ENCODE measurements around the gene PRKAA1. TPM values are rescaled to one million over a fixed set of nuclear protein-coding genes. Genes with fewer than 3 reads are reported as not detected.
"Not testable (repeated sequence)": the region's sequence is repeated elsewhere in the genome, so short reads cannot be mapped to it uniquely, and the experiment has no call there.

Gene PRKAA1
- total and polyA plus RNA-seq, 2 donors, result 31.6 to 43.5 TPM

DNA sequence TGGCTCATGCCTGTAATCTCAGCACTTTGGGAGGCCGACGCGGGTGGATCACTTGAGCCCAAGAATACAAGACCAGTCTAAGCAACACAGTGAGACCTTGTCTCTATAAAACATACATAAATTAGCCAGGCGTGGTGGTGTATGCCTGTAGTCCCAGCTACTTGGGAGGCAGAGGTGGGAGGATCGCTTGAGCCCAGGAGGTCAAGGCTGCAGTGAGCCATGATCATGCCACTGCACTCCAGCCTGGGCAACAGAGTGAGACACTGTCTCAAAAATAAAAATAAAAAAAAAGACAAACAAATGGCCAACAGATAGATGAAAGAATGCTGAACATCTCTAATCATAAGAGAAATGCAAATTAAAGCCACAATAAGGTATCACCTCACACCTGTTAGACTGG, 9.2 kb downstream of the PRKAA1 start:
- not testable (repeated sequence) for H3K27ac ChIP-seq (ENCODE audit: low read depth in 1 of 2, low read length in 1 of 2); H3K4me1 ChIP-seq (ENCODE audit: control insufficient read depth in 2 of 2, insufficient read depth in 2 of 2, low read length in 2 of 2); DNase-seq (ENCODE audit: low read depth in 6 of 9, low spot score in 9 of 9); H3K9me3 ChIP-seq (ENCODE audit: control insufficient read depth in 2 of 2, insufficient read depth in 1 of 2, low read length in 1 of 2); H3K27me3 ChIP-seq (ENCODE audit: control insufficient read depth in 2 of 2, insufficient read depth in 1 of 2, low read length in 1 of 2); H3K4me3 ChIP-seq (ENCODE audit: low read length in 2 of 2); H3K36me3 ChIP-seq (ENCODE audit: control insufficient read depth in 2 of 2, insufficient read depth in 2 of 2, low read length in 1 of 2)
- WGBS, result 97% methylated on average over 5 of the region's 5 CpGs

DNA sequence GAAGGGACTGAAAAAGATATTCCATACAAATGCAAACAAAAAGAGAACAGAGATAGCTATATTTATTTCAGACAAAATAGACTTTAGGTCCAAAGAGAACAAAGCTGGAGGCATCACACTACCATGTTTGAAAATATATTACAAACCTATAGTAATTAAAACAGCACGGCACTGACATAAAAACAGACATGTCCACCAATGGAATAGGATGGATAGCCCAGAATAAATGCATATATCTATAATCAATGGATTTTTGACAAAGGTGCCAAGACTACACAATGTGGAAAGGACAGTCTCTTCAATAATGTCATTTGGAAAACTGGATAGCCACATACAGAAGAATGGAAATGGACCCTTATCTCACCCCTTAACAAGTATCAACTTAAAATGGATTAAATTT, 10.2 kb downstream of the PRKAA1 start:
- Histone ChIP-seq H3K4me3 (ENCODE audit: low read length in 2 of 2) (no peak overlapping the region), H3K27me3 (ENCODE audit: control insufficient read depth in 2 of 2, insufficient read depth in 1 of 2, low read length in 1 of 2) (no peaks in the 10 kb centered on the region), H3K9me3 (ENCODE audit: control insufficient read depth in 2 of 2, insufficient read depth in 1 of 2, low read length in 1 of 2) (no peaks in the 10 kb centered on the region), H3K4me1 (ENCODE audit: control insufficient read depth in 2 of 2, insufficient read depth in 2 of 2, low read length in 2 of 2) (no peaks in the 10 kb centered on the region), H3K27ac (ENCODE audit: low read depth in 1 of 2, low read length in 1 of 2) (no peak overlapping the region), H3K36me3 (ENCODE audit: control insufficient read depth in 2 of 2, insufficient read depth in 2 of 2, low read length in 1 of 2) (peaks cover 0 to 7% of the 10 kb centered on the region in 2 donors)
- 100% methylated on average over 1 of the region's 1 CpG for WGBS
- no peak for DNase-seq (ENCODE audit: low read depth in 6 of 9, low spot score in 9 of 9)

DNA sequence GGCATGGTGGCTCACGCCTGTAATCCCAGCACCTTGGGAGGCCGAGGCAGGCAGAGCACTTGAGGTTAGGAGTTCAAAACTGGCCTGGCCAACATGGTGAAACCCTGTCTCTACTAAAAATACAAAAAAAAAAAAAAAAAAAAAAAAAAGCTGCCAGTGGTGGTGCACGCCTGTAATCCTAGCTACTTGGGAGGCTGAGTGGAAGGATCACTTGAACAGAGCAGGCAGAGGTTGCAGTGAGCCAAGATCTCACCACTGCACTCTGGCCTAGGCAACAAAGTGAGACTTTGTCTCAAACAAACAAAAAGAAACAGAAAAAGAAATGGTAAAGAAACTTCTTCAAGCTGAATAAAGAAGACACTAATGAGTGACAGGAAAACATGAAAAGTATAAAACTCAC, 11.5 kb downstream of the PRKAA1 start:
- not testable (repeated sequence) for H3K4me1 ChIP-seq (ENCODE audit: control insufficient read depth in 2 of 2, insufficient read depth in 2 of 2, low read length in 2 of 2); H3K27ac ChIP-seq (ENCODE audit: low read depth in 1 of 2, low read length in 1 of 2); DNase-seq (ENCODE audit: low read depth in 6 of 9, low spot score in 9 of 9); H3K36me3 ChIP-seq (ENCODE audit: control insufficient read depth in 2 of 2, insufficient read depth in 2 of 2, low read length in 1 of 2); H3K27me3 ChIP-seq (ENCODE audit: control insufficient read depth in 2 of 2, insufficient read depth in 1 of 2, low read length in 1 of 2); H3K4me3 ChIP-seq (ENCODE audit: low read length in 2 of 2); H3K9me3 ChIP-seq (ENCODE audit: control insufficient read depth in 2 of 2, insufficient read depth in 1 of 2, low read length in 1 of 2)
- WGBS, result 97% methylated on average over 3 of the region's 3 CpGs

DNA sequence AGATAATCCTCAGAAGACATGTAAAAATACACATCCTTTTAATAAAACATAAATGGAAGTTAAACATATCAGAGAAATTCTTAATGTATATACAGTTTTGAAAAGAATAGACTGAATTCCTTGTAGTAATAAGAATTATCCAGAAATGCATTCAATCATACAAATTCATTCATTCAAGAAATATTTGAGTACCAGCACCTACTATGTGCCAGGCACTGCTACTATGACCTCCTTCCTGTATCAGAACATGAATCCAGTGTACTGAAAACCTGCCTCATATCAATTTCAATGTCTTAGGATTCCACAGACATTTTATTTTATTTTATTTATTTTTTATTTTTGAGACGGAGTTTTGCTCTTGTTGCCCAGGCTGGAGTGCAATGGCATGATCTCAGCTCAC, 13.3 kb downstream of the PRKAA1 start:
- Histone ChIP-seq H3K9me3 (ENCODE audit: control insufficient read depth in 2 of 2, insufficient read depth in 1 of 2, low read length in 1 of 2) (no peaks in the 10 kb centered on the region), H3K36me3 (ENCODE audit: control insufficient read depth in 2 of 2, insufficient read depth in 2 of 2, low read length in 1 of 2) (peaks cover 0 to 7% of the 10 kb centered on the region in 2 donors), H3K4me1 (ENCODE audit: control insufficient read depth in 2 of 2, insufficient read depth in 2 of 2, low read length in 2 of 2) (no peaks in the 10 kb centered on the region), H3K27ac (ENCODE audit: low read depth in 1 of 2, low read length in 1 of 2) (no peak overlapping the region), H3K4me3 (ENCODE audit: low read length in 2 of 2) (no peak overlapping the region), H3K27me3 (ENCODE audit: control insufficient read depth in 2 of 2, insufficient read depth in 1 of 2, low read length in 1 of 2) (no peaks in the 10 kb centered on the region)
- 91% methylated on average over 1 of the region's 1 CpG for WGBS
- no peak for DNase-seq (ENCODE audit: low read depth in 6 of 9, low spot score in 9 of 9)

DNA sequence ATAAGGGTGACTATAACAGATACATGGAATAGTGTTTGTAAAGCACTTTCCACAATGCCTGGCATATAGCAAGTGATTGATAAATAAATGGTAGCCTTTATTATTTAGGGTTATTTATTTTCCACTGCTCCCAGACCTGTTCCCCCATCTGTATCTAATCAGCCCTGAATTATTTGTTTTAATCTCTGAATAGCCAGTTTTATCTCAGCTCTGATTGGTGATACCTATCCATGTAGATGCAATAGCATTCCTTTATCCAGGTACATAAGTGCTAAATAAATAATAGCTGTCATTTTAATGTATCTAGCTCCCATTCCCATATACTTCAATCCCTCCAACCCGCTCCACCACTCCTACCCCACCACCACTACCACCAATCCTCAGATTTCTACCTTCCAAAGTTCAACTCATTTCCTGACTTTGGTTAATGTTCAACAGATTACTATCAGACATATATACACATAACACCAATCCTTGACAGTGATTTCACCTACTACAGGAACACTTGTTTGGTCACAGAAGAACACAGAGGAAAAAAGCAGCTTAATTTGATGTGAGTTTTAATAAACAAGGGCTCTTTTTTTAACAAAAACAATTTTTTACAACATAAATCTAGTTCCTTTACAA, 14.0 kb downstream of the PRKAA1 start:
- no peak for DNase-seq (ENCODE audit: low read depth in 6 of 9, low spot score in 9 of 9)
- no peaks in the 10 kb centered on the region for H3K9me3 ChIP-seq (ENCODE audit: control insufficient read depth in 2 of 2, insufficient read depth in 1 of 2, low read length in 1 of 2)
- no peak overlapping the region for H3K27ac ChIP-seq (ENCODE audit: low read depth in 1 of 2, low read length in 1 of 2)
- 94% methylated on average over 1 of the region's 1 CpG for WGBS
- H3K27me3 ChIP-seq (ENCODE audit: control insufficient read depth in 2 of 2, insufficient read depth in 1 of 2, low read length in 1 of 2), result no peaks in the 10 kb centered on the region
- no peaks in the 10 kb centered on the region for H3K4me1 ChIP-seq (ENCODE audit: control insufficient read depth in 2 of 2, insufficient read depth in 2 of 2, low read length in 2 of 2)
- no peak overlapping the region for H3K4me3 ChIP-seq (ENCODE audit: low read length in 2 of 2)
- peaks cover 0 to 7% of the 10 kb centered on the region in 2 donors for H3K36me3 ChIP-seq (ENCODE audit: control insufficient read depth in 2 of 2, insufficient read depth in 2 of 2, low read length in 1 of 2)

DNA sequence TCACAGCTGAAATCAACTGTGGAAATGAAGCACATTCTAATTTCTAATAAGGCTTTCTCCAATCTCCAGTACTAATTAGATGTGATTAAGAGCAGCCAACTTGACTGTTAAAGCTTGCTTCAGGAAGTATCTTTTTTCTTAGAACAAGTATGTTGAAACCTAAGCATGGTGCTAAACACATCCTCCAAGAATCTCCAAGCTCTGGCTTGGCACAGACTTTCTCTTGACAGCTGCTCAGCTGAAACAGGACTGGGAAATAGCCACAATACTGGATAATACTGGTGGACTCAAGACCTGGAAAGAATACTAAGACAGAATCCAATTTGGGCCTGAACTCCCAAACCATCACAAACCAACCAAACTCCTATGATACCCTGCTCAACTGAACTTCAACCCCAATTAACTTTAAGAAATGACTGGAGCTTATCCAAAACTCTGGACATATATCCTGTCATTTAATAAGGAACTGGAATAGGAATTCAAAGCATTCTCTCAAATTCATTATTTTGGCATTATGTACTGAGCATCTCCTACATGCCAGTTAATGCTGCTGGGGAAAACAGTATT, 16.2 kb downstream of the PRKAA1 start:
- DNase-seq (ENCODE audit: low read depth in 6 of 9, low spot score in 9 of 9), result no peak
- Histone ChIP-seq H3K4me1 (ENCODE audit: control insufficient read depth in 2 of 2, insufficient read depth in 2 of 2, low read length in 2 of 2) (no peaks in the 10 kb centered on the region), H3K9me3 (ENCODE audit: control insufficient read depth in 2 of 2, insufficient read depth in 1 of 2, low read length in 1 of 2) (no peaks in the 10 kb centered on the region), H3K4me3 (ENCODE audit: low read length in 2 of 2) (no peak overlapping the region), H3K27me3 (ENCODE audit: control insufficient read depth in 2 of 2, insufficient read depth in 1 of 2, low read length in 1 of 2) (no peaks in the 10 kb centered on the region), H3K27ac (ENCODE audit: low read depth in 1 of 2, low read length in 1 of 2) (no peak overlapping the region), H3K36me3 (ENCODE audit: control insufficient read depth in 2 of 2, insufficient read depth in 2 of 2, low read length in 1 of 2) (no peaks in the 10 kb centered on the region)

DNA sequence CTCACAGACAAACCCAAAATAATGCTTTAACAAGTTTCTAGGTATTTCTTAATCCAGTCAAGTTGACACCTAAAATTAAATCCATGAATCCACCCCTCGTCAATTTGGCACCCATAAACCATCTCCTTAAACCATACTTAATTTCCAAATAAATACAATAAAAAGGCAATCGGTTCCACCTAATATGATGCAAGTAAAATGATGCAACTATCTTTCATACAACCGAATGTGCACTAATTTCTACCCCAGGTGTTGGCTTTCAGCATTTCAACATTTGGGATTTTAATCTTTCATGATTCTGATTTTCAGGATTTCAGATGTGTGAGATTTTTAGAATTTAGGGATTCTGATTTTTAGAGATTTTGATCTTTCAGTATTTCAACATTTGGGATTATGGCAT, 17.3 kb downstream of the PRKAA1 start:
- Histone ChIP-seq H3K36me3 (ENCODE audit: control insufficient read depth in 2 of 2, insufficient read depth in 2 of 2, low read length in 1 of 2) (peaks cover 0 to 8% of the 10 kb centered on the region in 2 donors), H3K4me3 (ENCODE audit: low read length in 2 of 2) (no peak overlapping the region), H3K4me1 (ENCODE audit: control insufficient read depth in 2 of 2, insufficient read depth in 2 of 2, low read length in 2 of 2) (no peaks in the 10 kb centered on the region), H3K9me3 (ENCODE audit: control insufficient read depth in 2 of 2, insufficient read depth in 1 of 2, low read length in 1 of 2) (no peaks in the 10 kb centered on the region), H3K27ac (ENCODE audit: low read depth in 1 of 2, low read length in 1 of 2) (no peak overlapping the region), H3K27me3 (ENCODE audit: control insufficient read depth in 2 of 2, insufficient read depth in 1 of 2, low read length in 1 of 2) (no peaks in the 10 kb centered on the region)
- DNase-seq (ENCODE audit: low read depth in 6 of 9, low spot score in 9 of 9), result no peak
- 99% methylated on average over 3 of the region's 3 CpGs for WGBS

DNA sequence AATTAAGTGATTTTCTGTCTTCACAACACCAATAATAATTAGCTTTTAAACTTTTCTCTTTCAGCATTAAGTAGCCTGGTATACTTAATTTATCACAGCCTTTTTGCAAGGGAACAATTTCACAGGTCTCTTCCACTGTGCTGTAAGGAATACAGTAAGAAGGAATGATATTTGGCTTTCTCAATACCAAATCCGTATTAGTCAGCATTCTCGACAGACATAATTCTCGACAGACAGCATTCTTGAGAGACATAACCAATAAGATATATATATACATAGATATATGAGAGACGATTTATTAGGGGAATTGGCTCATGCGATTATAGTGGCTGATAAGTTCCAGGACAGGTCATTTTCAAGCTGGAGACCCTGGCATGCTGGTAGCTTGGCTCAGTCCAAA, 18.0 kb downstream of the PRKAA1 start:
- WGBS, result 98% methylated on average over 5 of the region's 5 CpGs

DNA sequence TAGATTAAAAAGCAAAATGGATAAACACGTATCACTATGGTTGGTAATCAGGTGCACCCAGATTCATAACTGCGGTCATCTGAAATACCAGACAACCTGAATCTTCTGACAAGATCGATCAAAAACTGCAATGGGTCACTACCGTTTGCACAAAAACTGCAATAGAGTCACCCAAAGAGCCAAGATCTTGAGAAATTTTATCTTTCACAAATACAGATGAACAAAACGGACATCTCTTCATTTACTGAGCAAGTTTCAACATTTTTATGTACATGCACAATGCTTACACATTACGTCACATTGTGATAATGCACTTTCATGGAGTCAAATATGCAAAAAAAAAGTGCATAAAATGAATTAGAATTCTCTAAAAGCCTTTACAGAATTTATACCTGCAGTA, 18.6 kb downstream of the PRKAA1 start:
- Histone ChIP-seq H3K36me3 (ENCODE audit: control insufficient read depth in 2 of 2, insufficient read depth in 2 of 2, low read length in 1 of 2) (peaks cover 0 to 19% of the 10 kb centered on the region in 2 donors), H3K4me3 (ENCODE audit: low read length in 2 of 2) (no peak overlapping the region), H3K9me3 (ENCODE audit: control insufficient read depth in 2 of 2, insufficient read depth in 1 of 2, low read length in 1 of 2) (no peaks in the 10 kb centered on the region), H3K27me3 (ENCODE audit: control insufficient read depth in 2 of 2, insufficient read depth in 1 of 2, low read length in 1 of 2) (no peaks in the 10 kb centered on the region), H3K27ac (ENCODE audit: low read depth in 1 of 2, low read length in 1 of 2) (no peak overlapping the region), H3K4me1 (ENCODE audit: control insufficient read depth in 2 of 2, insufficient read depth in 2 of 2, low read length in 2 of 2) (no peaks in the 10 kb centered on the region)
- DNase-seq (ENCODE audit: low read depth in 6 of 9, low spot score in 9 of 9), result no peak
- WGBS, result 97% methylated on average over 6 of the region's 6 CpGs

More for the DNA sequence above, 18.0 kb downstream of the PRKAA1 start:
- no peak overlapping the region for H3K27ac ChIP-seq (ENCODE audit: low read depth in 1 of 2, low read length in 1 of 2)
- no peaks in the 10 kb centered on the region for H3K9me3 ChIP-seq (ENCODE audit: control insufficient read depth in 2 of 2, insufficient read depth in 1 of 2, low read length in 1 of 2)
- no peak for DNase-seq (ENCODE audit: low read depth in 6 of 9, low spot score in 9 of 9)
- no peak overlapping the region for H3K4me3 ChIP-seq (ENCODE audit: low read length in 2 of 2)
- H3K36me3 ChIP-seq (ENCODE audit: control insufficient read depth in 2 of 2, insufficient read depth in 2 of 2, low read length in 1 of 2), result peaks cover 0 to 14% of the 10 kb centered on the region in 2 donors
- no peaks in the 10 kb centered on the region for H3K4me1 ChIP-seq (ENCODE audit: control insufficient read depth in 2 of 2, insufficient read depth in 2 of 2, low read length in 2 of 2)
- no peaks in the 10 kb centered on the region for H3K27me3 ChIP-seq (ENCODE audit: control insufficient read depth in 2 of 2, insufficient read depth in 1 of 2, low read length in 1 of 2)
